Naive thymus-derived CD4-positive, alpha-beta T cell (primary cell): Measurements from ENCODE around the gene TMBIM4. TPM values are rescaled to one million over a fixed set of nuclear protein-coding genes. Genes with fewer than 3 reads are reported as not detected.
"Not testable (repeated sequence)": the region's sequence is repeated elsewhere in the genome, so short reads cannot be mapped to it uniquely, and the experiment has no call there.

Experiments used
- ATAC-seq: fragments of 150-1000 bp; cut with Tn5 transposase; 2 replicates; pipeline ENCODE4 v1.10.0; 2021; ENCODE audit warnings: mild to moderate bottlenecking, moderate library complexity
- CTCF ChIA-PET: fragments of 350-600 bp; sonication (Branson Sonifier 250); formaldehyde crosslinking; loops from one replicate; lab custom pipeline; 2021; ENCODE audit warnings: antibody characterized with exemption; lab: Charles Lee
- POLR2A ChIA-PET: fragments of 350-600 bp; sonication (Branson Sonifier 250); formaldehyde crosslinking; loops from one replicate; lab custom pipeline; 2021; ENCODE audit warnings: antibody characterized with exemption, inconsistent platforms; lab: Charles Lee
- DNase-seq, 9 donors: peaks; one replicate each; pipeline versions ENCODE4 v3.0.0 to v3.0.0-alpha.2; 2020 to 2022; ENCODE audit warnings: mixed read lengths in 1 of 9
- H3K27ac ChIP-seq: one replicate; pipeline ENCODE4 v1.7.0; 2013; ENCODE audit warnings: mild to moderate bottlenecking, low read depth, low read length, moderate library complexity
- H3K27me3 ChIP-seq, 2 donors: one replicate each; pipeline ENCODE4 v1.7.0; 2013; ENCODE audit warnings: low read length in 2 of 2, mild to moderate bottlenecking in 2 of 2, moderate library complexity in 2 of 2; ENCODE audit not compliant: control insufficient read depth in 2 of 2, insufficient read depth in 2 of 2
- H3K36me3 ChIP-seq, 3 experiments: 1 replicate in 2 of 3; 2 replicates in 1 of 3; pipeline ENCODE4 v1.7.0; 2013; ENCODE audit warnings: low read length in 3 of 3, mild to moderate bottlenecking in 3 of 3, moderate library complexity in 1 of 3; ENCODE audit not compliant: insufficient read depth in 3 of 3, control insufficient read depth in 2 of 3
- H3K4me1 ChIP-seq, 2 donors: one replicate each; pipeline ENCODE4 v1.7.0; 2013; ENCODE audit warnings: low read length in 2 of 2, mild to moderate bottlenecking in 2 of 2, moderate library complexity in 1 of 2; ENCODE audit not compliant: control insufficient read depth in 2 of 2, insufficient read depth in 2 of 2
- H3K4me3 ChIP-seq: 2 replicates; pipeline ENCODE4 v1.7.0; 2013; ENCODE audit warnings: mild to moderate bottlenecking, low read length
- H3K9me3 ChIP-seq, 3 experiments: 1 replicate in 2 of 3; 2 replicates in 1 of 3; pipeline ENCODE4 v1.7.0; 2013; ENCODE audit warnings: low read length in 3 of 3; ENCODE audit not compliant: control insufficient read depth in 2 of 3
- H3K27ac Mint-ChIP-seq, 9 donors: one replicate each; pipeline ENCODE4 v1.8.0; 2020 to 2022; ENCODE audit warnings: mixed read lengths in 9 of 9, mild to moderate bottlenecking in 8 of 9, moderate library complexity in 5 of 9, inconsistent platforms in 2 of 9
- H3K27me3 Mint-ChIP-seq, 5 donors: one replicate each; pipeline ENCODE4 v1.8.0; 2021 to 2022; ENCODE audit warnings: mixed read lengths in 5 of 5, mild to moderate bottlenecking in 1 of 5
- H3K36me3 Mint-ChIP-seq, 5 donors: one replicate each; pipeline ENCODE4 v1.8.0; 2020 to 2022; ENCODE audit warnings: mixed read lengths in 5 of 5, mild to moderate bottlenecking in 3 of 5, inconsistent platforms in 1 of 5
- H3K4me1 Mint-ChIP-seq, 7 donors: one replicate each; pipeline ENCODE4 v1.8.0; 2020 to 2022; ENCODE audit warnings: mixed read lengths in 7 of 7, mild to moderate bottlenecking in 3 of 7, inconsistent platforms in 1 of 7
- H3K4me3 Mint-ChIP-seq, 10 donors: one replicate each; pipeline ENCODE4 v1.8.0; 2020 to 2022; ENCODE audit warnings: mild to moderate bottlenecking in 10 of 10, mixed read lengths in 10 of 10, moderate library complexity in 6 of 10, inconsistent platforms in 2 of 10
- H3K9me3 Mint-ChIP-seq, 11 donors: one replicate each; pipeline ENCODE4 v1.8.0; 2020 to 2022; ENCODE audit warnings: mixed read lengths in 11 of 11, mild to moderate bottlenecking in 4 of 11, inconsistent platforms in 1 of 11, moderate library complexity in 1 of 11
- intact Hi-C, 2 donors: fragments of 100-400 bp; cut with micrococcal nuclease; formaldehyde crosslinking; loops; one replicate each; pipeline ENCODE4 v1.15.1; 2023
- polyA plus RNA-seq, 2 donors: library from polyadenylated mRNA; unstranded; fragments of 300-500 nt; fragmentation: Illumina TruSeq; gene quantifications; one replicate each; pipeline ENCODE4 v1.2.3, GENCODE V29; 2021
- total RNA-seq, 6 experiments: library from RNA in 5 of 6; stranded (reverse) in 5 of 6; gene quantifications; 1 replicate in 5 of 6; 2 replicates in 1 of 6; pipeline ENCODE4 v1.2.3 and lab custom pipeline; 2021 to 2026

The TMBIM4 gene
- total and polyA plus RNA-seq, 7 experiments from 2014 or later = 38.6 to 374 (median 85.6) TPM

- Mint-ChIP-seq H3K27me3 (peaks cover 0 to 29% (median 21%) of the 10 kb centered on the region in 5 donors), H3K4me1 (peaks cover 0 to 13% (median 11%) of the 10 kb centered on the region in 7 donors)
- H3K27ac Mint-ChIP-seq, H3K27ac ChIP-seq, H3K4me3 ChIP-seq, H3K36me3 Mint-ChIP-seq, CTCF ChIA-PET, H3K4me3 Mint-ChIP-seq, ATAC-seq, H3K36me3 ChIP-seq, H3K27me3 ChIP-seq, H3K9me3 Mint-ChIP-seq, DNase-seq, H3K4me1 ChIP-seq, intact Hi-C loops, H3K9me3 ChIP-seq: not testable (repeated sequence)
- POLR2A ChIA-PET = interaction anchor here (0.9 kb wide), 1 partner anchor 129 kb away, joined by 3 read pairs; no protein-coding TSS in a partner anchor
Measured at GRCh38 chr12:66174391-66175325, 4.9 kb upstream of the TMBIM4 start.

DNA sequence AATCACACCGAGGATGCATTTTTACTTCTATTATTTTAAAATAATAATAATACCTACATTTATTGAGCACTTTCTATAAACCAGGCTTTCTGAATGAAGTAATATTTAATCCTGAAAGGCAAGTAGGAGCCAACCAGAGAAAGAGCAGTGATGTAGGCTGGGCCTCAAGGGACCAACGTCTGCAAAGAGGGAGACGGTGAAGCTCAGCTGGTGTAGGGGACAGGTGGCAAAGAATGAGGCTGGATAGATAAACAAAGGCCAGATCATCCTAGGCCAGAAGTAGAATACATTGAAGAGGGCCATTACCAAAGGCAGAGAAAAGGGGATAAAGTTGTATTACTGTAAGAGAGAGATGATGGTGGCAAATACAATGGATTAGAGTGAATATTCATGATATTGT, 810 bp upstream of the TMBIM4 start:
- peaks cover 31 to 52% (median 45%) of the 10 kb centered on the region in 7 donors for H3K4me1 Mint-ChIP-seq
- peaks cover 9 to 34% (median 25%) of the 10 kb centered on the region in 5 donors for H3K36me3 Mint-ChIP-seq
- peaks cover 0 to 10% (median 2%) of the 10 kb centered on the region in 11 donors for H3K9me3 Mint-ChIP-seq
- Histone ChIP-seq H3K4me1 (peaks cover 8 to 24% of the 10 kb centered on the region in 2 donors), H3K9me3 (no peaks in the 10 kb centered on the region), H3K27me3 (no peaks in the 10 kb centered on the region), H3K4me3 (peak overlapping the region; percentile 80), H3K27ac (peak overlapping the region; percentile 97), H3K36me3 (peaks cover 0 to 6% (median 0%) of the 10 kb centered on the region in 3 experiments)
- peak overlapping the region; percentile 94 to 98 (median 97) for H3K27ac Mint-ChIP-seq
- ATAC-seq (no peak), DNase-seq (no peak)
- CTCF ChIA-PET = interaction anchor here (0.7 kb wide), 1 partner anchor 208 kb away, joined by 4 read pairs; no protein-coding TSS in a partner anchor
- POLR2A ChIA-PET = interaction anchor here (0.8 to 2.7 kb wide), 4 partner anchors 10 to 39 kb away, joined by 6 to 56 read pairs (median 16); partner anchors contain the start of gene LLPH
- H3K27me3 Mint-ChIP-seq = peaks cover 0 to 5% (median 0%) of the 10 kb centered on the region in 5 donors
- intact Hi-C loops = no loop called here
- peak overlapping the region; percentile 89 to 100 (median 95) for H3K4me3 Mint-ChIP-seq

DNA sequence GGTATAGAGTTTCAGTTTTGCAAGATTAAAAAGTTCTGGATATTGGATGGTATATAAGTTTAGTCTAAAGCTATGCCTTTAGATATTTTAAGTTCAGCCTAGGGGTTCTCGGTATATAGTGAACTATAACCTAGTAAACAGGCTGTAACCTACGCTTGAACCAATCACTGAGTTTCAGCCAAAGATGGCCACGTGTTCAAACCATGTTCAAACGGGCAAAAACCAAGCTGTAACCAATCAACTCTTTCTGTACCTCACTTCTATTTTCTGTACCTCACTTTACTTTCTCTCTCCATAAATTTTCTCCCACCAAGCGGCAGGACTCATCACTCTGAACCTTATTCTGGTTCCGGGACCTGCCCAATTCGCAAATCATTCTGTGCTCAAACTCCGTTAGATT, 1.4 kb downstream of the TMBIM4 start:
- Mint-ChIP-seq H3K4me3 (peak overlapping the region; percentile 77 to 100 (median 94)), H3K4me1 (peaks cover 47 to 73% (median 63%) of the 10 kb centered on the region in 7 donors), H3K27ac (peak overlapping the region; percentile 94 to 98 (median 97)), H3K9me3 (peaks cover 1 to 20% (median 8%) of the 10 kb centered on the region in 11 donors), H3K27me3 (no peaks in the 10 kb centered on the region), H3K36me3 (peaks cover 14 to 53% (median 41%) of the 10 kb centered on the region in 5 donors)
- ChIA-PET POLR2A (interaction anchor here (0.8 to 2.7 kb wide), 13 partner anchors 10 to 1499 kb away, joined by 3 to 56 read pairs (median 5); partner anchors contain the start of genes CAND1, HELB and LLPH), CTCF (interaction anchor here (1.1 to 1.5 kb wide), 3 partner anchors 10 to 102 kb away, joined by 4 to 11 read pairs (median 4); partner anchors contain the start of gene LLPH)
- ATAC-seq (no peak), DNase-seq (no peak)
- Histone ChIP-seq H3K9me3 (peaks cover 0 to 4% (median 0%) of the 10 kb centered on the region in 3 experiments), H3K27me3 (no peaks in the 10 kb centered on the region), H3K4me3 (peak overlapping the region; percentile 80), H3K36me3 (peaks cover 0 to 9% (median 0%) of the 10 kb centered on the region in 3 experiments), H3K4me1 (peaks cover 14 to 24% of the 10 kb centered on the region in 2 donors), H3K27ac (peak overlapping the region; percentile 97)
- intact Hi-C loops = loop anchor here (2.0 to 5.0 kb wide), 5 partner anchors 20 to 426 kb away; partner anchors contain the start of gene IRAK3 (in 1 of the 2)

GRCh38 chr12:66166561-66166960, 3.2 kb downstream of the TMBIM4 start:
- DNase-seq (no peak), ATAC-seq (no peak)
- peaks cover 14 to 61% (median 53%) of the 10 kb centered on the region in 5 donors for H3K36me3 Mint-ChIP-seq
- Histone ChIP-seq H3K4me1 (peaks cover 14 to 24% of the 10 kb centered on the region in 2 donors), H3K4me3 (no peak overlapping the region), H3K9me3 (peaks cover 0 to 4% (median 0%) of the 10 kb centered on the region in 3 experiments), H3K36me3 (peaks cover 0 to 14% (median 0%) of the 10 kb centered on the region in 3 experiments), H3K27ac (no peak overlapping the region), H3K27me3 (no peaks in the 10 kb centered on the region)
- CTCF ChIA-PET = no interaction called here
- H3K27me3 Mint-ChIP-seq = no peaks in the 10 kb centered on the region
- intact Hi-C loops = loop anchor here (5.0 kb wide), 2 partner anchors 66 to 424 kb away; no protein-coding TSS in a partner anchor
- peaks cover 1 to 22% (median 8%) of the 10 kb centered on the region in 11 donors for H3K9me3 Mint-ChIP-seq
- POLR2A ChIA-PET = interaction anchor here (1.1 kb wide), 1 partner anchor 35 kb away, joined by 4 read pairs; no protein-coding TSS in a partner anchor
- H3K4me1 Mint-ChIP-seq = peaks cover 55 to 91% (median 81%) of the 10 kb centered on the region in 7 donors
- peak overlapping the region in 7 of 9 donors; percentile 1 to 98 (median 63) for H3K27ac Mint-ChIP-seq
- H3K4me3 Mint-ChIP-seq = peak overlapping the region in 8 of 10 donors; percentile 21 to 100 (median 91)

DNA sequence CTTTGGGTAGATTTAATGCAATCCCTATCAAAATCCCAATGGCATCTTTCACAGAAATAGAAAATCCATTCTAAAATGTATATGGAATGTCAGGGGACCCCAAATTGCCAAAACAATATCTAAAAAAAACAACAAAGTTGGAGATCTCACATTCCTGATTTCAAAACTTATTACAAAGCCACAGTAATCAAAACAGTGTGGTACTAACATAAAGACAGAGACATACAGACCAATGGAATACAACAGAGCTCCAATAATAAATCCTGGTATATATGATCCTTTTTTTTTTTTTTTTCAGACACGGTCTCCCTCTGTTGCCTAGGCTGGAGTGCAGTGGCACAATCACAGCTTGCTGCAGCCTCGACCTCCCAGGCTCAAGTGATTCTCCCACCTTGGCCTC, 4.7 kb downstream of the TMBIM4 start:
- Mint-ChIP-seq H3K36me3 (peaks cover 14 to 72% (median 55%) of the 10 kb centered on the region in 5 donors), H3K27me3 (no peaks in the 10 kb centered on the region), H3K4me1 (peaks cover 48 to 94% (median 80%) of the 10 kb centered on the region in 7 donors), H3K9me3 (peaks cover 1 to 22% (median 8%) of the 10 kb centered on the region in 11 donors), H3K4me3 (peak overlapping the region in 2 of 10 donors; percentile 39 to 55), H3K27ac (peak overlapping the region in 3 of 9 donors; percentile 10 to 53 (median 32))
- peaks cover 14 to 17% of the 10 kb centered on the region in 2 donors for H3K4me1 ChIP-seq
- ATAC-seq (no peak), DNase-seq (no peak)
- H3K36me3 ChIP-seq = peaks cover 0 to 24% (median 2%) of the 10 kb centered on the region in 3 experiments
- POLR2A ChIA-PET = no interaction called here
- intact Hi-C loops = loop anchor here (5.0 kb wide), 2 partner anchors 67 to 423 kb away; no protein-coding TSS in a partner anchor
- peaks cover 0 to 4% (median 0%) of the 10 kb centered on the region in 3 experiments for H3K9me3 ChIP-seq
- CTCF ChIA-PET = no interaction called here
- H3K27ac ChIP-seq = no peak overlapping the region
- H3K27me3 ChIP-seq = no peaks in the 10 kb centered on the region
- H3K4me3 ChIP-seq = no peak overlapping the region

GRCh38 chr12:66164349-66164821, 5.4 kb downstream of the TMBIM4 start:
- intact Hi-C loops = no loop called here
- Histone ChIP-seq H3K9me3 (peaks cover 0 to 4% (median 0%) of the 10 kb centered on the region in 3 experiments), H3K27ac (no peak overlapping the region), H3K4me1 (peaks cover 14 to 17% of the 10 kb centered on the region in 2 donors), H3K36me3 (peaks cover 0 to 24% (median 6%) of the 10 kb centered on the region in 3 experiments), H3K4me3 (no peak overlapping the region), H3K27me3 (no peaks in the 10 kb centered on the region)
- H3K36me3 Mint-ChIP-seq = peaks cover 14 to 80% (median 63%) of the 10 kb centered on the region in 5 donors
- peak overlapping the region in 4 of 9 donors; percentile 1 to 77 (median 8) for H3K27ac Mint-ChIP-seq
- ATAC-seq (no peak), DNase-seq (no peak)
- peaks cover 1 to 22% (median 8%) of the 10 kb centered on the region in 11 donors for H3K9me3 Mint-ChIP-seq
- H3K4me3 Mint-ChIP-seq = peak overlapping the region in 6 of 10 donors; percentile 0 to 55 (median 12)
- ChIA-PET POLR2A (no interaction called here), CTCF (no interaction called here)
- H3K4me1 Mint-ChIP-seq = peaks cover 48 to 95% (median 84%) of the 10 kb centered on the region in 7 donors
- no peaks in the 10 kb centered on the region for H3K27me3 Mint-ChIP-seq
